HG02981 (cell line): ENCODE measurements around the gene SFSWAP.
"Not testable (repeated sequence)": the region's sequence is repeated elsewhere in the genome, so short reads cannot be mapped to it uniquely, and the experiment has no call there.

ENCODE experiments used
- ATAC-seq: cut with Tn5 transposase; IDR thresholded peaks from one replicate; pipeline ENCODE4 v1.9.1; 2021; ENCODE audit warnings: mild to moderate bottlenecking, moderate library complexity; ENCODE audit not compliant: unreplicated experiment

The SFSWAP gene

DNA sequence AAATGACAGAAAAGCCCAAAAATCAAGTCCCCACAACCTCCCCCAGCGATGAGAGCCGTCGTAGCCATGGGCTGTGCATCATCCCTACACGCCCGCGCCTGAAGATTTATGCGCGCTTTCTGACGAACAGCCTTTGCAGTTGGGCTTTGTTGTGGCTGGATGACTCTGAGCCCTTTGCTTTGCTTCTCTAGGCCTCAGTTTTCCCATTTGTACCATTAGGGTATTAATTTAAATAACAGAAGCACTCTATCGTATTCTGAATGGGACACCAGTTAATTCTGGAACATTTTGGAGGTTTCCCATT lies 24.2 kb downstream of the SFSWAP start:
- no peak for ATAC-seq

DNA sequence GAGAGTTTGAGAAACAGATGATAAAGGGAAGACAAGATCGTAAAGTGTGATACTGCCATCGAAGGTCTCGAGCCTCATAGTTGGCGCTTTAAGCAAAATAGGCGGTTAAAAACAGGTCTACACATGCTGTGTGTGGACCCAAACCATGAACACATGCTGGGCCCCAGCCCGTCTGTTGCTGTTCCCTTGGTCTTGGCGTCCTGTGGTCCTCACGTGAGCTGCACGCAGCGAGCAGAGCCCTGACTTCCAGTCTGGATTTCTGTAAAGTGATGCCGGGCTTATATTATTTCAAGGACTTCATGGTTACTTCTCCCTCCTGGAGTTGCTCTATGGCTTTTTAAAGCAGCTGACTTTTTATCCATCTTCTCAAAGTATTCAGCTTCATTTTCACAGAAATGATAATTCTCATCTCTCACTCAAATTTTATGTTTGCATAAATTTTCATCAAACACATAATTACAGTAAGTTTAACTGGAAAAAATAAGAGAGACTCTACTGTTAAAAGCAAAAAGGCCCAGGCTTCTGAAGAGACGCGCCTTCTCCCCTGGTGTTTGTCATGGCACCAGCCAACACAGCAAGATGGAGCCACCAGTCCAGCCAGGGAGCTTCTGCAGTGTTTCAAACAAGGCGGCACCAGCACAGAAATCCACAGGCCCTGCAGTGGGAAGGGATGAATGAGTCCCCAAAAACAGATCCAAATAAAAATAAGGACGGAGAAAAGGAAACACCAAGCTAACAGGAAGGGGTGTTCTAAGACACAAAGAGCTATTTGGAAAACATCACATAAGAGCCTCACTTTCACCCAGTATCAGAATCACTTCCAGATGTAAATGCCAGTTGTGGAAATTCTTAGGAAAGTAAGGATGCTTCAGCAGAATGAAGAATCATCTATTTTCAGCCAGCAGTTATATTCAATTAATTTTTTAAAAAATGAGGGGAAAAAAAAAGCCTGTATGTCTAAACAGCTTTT lies 24.9 kb downstream of the SFSWAP start:
- ATAC-seq: no peak

DNA sequence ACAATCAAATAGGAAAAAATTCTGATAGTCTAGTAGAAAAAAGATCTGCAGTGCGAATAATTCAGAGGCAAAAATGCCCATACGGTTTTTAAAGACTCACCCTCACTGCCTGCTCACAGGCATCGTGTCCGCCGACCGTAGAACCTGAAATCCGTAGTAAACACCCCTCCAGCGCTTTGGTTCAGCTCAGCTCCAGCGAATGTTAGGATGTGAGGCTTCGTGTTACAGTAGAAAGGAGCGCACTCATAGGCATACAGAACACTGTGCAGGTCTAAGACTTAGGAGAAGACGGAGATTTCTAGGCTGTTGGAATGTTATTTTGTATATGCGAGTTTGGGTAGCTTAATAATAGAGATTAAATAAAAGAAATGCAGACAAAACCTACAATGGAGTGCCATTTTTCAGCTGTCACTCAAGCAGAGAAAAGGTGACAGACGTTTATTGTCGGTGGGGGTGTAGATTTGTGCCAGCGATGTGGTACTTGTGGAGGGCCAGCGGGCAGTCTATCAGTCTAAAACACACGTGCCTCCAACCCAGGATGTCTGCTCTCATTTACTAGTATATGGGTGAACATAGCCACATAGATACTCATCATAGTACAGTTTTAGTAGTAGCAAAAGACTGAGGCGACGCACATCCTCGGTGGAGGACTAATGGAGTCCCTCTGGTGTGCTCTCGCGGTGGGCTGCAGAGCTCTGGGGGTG lies 25.7 kb downstream of the SFSWAP start:
- no peak for ATAC-seq

DNA sequence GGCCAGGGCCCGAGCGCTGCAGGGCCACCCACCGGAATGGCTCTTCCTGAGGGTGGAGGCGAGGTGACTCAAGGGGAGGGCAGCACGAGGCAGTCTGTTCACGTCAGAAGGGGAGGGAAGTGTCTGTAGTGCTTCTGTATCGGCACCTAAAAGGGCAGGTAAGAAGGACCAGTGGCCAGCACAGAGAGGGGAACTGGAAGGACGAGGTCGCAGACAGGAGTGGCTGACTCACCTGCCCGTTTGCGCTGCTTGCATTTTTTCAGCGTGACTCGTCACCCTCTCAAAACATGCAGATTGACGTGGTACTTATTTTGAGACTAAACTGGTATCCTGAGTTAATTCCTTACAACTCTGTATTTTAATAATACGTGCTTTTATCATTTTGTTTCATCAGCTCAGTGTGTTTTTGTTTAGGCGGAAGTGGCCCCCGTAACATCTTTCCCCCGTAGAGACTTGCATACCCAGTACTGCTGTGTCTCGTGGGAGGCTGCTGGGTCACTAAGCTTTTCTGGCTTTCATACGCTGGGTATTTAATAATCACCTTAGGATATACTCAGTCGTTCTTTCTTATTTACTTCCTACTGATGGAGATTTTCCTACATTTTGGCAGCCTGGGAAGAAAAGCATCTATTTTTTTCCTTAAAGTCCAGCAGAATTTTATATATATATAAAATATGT lies 26.4 kb downstream of the SFSWAP start:
- ATAC-seq: no peak

DNA sequence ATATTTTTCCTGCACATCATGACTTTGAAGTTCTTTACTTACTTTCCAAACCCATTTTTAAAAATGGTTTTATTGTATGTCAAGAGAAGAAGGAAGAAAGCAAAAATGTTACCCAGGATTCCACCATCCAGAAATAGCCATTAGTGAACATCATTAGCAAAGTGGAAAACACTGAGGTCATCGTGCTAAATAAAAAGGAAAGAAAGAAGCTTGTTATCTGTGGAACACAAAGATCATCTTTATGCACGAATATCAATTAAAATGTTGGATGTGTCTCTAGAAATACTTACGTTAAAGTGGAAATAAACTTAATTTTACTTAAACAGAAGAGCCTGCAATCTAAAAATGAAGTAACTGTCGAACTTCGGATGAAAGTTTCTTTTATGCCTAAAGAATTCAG lies 27.3 kb downstream of the SFSWAP start:
- no peak for ATAC-seq

DNA sequence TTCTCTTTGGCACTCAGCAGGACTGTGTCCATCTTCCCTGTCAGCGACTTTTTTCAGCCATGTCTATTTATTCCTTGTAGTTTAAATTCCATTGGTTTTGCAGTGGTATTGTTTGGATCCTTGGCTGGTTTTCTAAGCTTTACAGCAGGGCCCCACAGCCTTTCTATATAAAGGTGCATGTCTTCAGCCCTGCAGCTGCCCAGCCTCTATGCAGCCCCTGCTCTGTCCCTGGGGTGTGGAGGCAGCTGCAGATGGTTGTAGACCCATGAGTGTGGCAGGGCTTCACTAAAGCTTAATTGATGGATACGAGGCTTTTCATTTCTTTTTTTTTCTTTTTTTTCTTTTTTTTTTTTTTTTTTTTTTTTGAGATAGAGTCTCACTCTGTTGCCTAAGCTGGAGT lies 29.7 kb downstream of the SFSWAP start:
- no peak for ATAC-seq

DNA sequence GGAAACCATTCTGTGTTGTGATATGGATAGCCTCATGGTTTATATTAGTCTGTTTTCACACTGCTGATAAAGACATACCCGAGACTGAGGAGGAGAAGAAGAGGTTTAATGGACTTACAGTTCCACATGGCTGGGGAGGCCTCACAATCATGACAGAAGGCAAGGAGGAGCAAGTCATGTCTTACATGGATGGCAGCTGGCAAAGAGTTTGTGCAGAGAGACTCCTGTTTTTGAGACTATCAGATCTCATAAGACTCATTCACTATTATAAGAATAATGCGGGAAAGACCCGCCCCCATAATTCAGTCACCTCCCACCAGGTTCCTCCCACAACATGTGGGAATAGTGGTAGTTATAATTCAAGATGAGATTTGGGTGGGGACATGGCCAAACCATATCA lies 31.9 kb downstream of the SFSWAP start:
- ATAC-seq: not testable (repeated sequence)

DNA sequence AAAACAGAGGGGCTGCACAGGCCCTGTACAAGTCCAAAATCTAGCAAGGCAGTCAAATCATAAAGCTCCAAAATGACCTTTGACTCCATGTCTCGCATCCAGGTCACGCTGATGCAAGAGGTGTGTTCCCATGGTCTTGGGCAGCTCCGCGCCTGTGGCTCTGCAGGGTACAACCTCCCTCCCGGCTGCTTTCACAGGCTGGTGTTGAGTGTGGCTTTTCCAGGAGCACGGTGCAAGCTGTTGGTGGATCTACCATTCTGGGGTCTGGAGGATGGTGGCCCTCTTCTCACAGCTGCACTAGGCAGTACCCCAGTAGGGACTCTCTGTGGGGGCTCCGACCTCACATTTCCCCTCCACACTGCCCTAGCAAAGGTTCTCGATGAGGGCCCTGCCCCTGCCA lies 32.5 kb downstream of the SFSWAP start:
- not testable (repeated sequence) for ATAC-seq

DNA sequence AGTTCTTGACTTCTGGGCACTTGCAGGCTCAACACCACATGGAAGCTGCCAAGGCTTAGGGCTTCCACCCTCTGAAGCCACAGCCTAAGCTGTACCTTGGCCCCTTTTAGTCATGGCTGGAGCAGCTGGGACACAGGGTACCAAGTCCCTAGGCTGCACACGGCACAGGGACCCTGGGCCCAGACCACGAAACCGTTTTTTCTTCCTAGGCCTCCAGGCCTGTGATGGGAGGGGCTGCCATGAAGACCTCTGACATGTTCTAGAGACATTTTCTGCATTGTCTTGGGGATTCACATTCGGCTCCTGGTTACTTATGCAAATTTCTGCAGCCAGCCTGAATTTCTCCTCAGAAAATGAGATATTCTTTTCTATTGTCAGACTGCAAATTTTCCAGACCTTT lies 33.0 kb downstream of the SFSWAP start:
- not testable (repeated sequence) for ATAC-seq

DNA sequence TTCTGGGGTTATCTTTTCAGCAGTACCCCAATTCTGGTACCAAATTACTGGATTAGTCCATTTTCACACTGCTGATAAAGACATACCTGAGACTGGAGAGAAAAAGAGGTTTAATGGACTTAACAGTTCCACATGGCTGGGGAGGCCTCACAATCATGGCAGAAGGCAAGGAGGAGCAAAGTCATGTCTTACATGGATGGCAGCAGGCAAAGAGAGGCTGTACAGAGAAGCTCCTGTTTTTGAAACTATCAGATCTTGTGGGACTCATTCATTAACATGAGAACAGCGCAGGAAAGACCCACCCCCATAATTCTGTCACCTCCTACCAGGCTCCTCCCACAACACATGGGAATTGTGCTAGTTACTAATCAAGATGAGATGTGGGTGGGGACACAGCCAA lies 33.8 kb downstream of the SFSWAP start:
- not testable (repeated sequence) for ATAC-seq

DNA sequence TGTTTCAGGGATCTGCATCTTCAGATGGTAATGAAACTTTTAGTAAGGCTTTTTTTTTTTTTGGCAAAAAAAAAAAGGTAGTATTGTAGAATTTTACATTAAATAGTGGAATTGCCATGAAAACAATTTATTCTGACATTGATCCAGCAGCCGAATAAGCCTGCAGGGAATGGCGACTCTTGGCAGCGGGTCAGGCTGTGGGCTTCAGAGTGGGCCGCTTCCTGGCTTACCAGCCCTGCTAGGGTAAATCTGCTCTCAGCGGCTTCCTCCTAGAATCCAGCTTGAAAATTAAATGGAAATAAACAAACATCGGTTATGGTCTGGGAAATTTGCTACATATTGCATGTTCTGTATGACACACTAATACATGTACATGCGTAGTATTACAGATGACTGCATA lies 34.8 kb downstream of the SFSWAP start:
- ATAC-seq: no peak

DNA sequence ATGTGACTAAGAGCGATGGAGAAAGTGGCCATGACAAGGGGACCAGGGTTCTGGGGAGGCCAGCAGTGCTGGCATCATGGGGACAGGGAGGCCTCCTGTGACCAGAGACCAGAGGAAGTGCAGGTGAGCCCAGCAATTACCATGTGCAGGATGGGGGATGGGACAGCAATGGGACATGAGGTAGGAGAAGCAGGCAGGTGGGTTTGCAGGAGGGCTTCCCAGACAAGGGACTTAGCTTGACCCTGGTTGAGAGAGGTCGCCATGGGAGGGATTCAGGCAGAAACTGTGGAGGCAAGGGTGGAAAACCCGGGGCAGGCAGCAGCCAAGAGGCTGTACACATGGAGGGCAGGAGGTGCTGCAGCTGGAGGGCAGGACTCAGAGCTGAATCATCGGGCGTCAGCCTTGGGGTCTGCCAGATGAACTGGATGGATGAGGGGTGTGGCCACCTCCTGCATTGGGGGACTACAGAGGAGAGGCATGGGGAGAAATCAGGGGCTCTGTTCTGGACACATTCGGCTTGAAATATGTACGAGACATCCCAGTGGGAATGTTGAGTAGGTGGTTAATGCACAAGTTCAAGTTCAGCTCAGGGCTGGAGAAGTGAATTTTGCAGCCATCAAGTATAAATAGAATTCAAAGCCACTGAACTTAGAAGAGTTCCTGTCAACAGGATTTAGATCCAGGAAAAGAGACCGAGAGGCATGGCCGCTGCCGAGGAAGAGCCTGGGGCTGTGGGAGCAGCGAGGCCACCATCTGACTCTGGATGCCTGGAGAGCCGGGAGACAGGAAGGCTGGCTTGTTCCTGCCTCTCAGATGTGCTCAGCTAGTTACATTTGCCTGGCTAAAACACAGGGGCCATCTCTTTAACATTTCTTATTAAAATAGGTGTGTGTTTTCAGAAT lies 36.6 kb downstream of the SFSWAP start:
- no peak for ATAC-seq

DNA sequence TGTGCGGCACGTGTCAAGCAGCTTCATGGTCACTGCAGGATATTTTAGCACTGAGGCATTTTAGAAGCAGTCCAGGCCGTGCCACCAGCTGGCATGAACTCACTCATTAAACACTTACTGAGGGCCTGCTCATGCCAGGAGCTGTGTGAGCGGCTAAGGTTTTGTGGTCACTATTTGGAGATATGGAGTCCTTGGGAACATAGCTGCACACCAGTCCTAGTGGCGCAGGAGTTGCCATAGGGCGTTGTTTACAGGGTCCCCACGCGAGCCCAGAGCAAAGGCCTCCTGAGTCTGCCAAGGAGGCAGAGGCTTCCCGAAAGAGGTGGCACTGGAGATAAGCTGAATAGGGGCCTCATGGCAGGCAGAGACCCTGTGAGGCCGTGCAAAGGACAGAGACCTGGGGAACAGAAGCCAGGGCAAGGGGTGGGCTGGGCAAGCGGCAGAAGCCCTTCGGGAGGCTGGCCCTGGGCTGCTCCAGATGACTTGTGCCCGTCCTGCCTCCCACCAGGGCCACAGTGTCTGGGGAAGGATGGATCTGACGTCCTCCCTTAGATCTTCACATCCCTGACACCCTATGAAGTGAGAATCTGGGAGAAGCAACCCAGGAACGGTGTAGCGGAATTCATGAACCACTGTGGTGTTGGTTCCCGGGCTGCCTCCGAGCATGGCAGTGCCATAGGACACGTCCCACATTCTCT lies 38.9 kb downstream of the SFSWAP start:
- ATAC-seq: no peak

DNA sequence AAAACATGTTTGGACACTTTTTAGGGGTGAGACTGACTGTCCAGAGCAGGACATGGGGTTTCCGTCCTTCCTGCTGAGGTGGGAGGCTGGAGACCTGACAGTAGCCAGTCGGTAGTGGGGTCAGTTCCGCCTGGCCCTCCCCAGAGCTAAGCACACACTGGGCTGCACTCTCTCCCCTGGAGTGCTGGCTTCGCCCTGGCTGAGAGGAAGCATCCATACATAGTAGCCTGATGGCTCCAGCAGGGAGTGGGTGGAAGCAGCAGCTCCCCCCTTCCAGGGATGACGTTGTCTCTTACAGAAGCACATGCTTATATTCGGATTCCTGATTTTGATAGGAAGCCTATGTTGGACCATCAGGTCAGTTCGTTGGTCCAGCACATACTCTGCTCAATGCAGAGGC lies 40.4 kb downstream of the SFSWAP start:
- no peak for ATAC-seq

DNA sequence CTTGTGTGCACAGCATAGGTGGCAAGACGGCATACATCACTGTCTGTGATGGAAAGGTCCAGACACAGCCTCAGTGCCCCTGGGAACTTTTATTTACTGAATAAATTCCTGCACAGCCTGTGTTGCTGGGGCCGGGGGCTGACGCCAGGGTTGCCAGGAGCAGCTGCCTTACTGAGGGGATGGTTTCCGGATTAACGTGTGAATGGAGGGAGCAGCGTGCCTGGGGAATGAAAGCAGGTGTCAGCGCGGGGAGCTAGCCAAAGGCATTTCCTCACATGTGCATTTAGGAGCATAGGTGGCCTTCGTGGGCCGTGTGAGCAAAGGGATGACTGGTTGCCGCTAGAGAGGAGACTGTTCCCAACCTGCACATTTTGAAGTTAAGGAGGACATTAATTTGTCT lies 41.6 kb downstream of the SFSWAP start:
- ATAC-seq: no peak

DNA sequence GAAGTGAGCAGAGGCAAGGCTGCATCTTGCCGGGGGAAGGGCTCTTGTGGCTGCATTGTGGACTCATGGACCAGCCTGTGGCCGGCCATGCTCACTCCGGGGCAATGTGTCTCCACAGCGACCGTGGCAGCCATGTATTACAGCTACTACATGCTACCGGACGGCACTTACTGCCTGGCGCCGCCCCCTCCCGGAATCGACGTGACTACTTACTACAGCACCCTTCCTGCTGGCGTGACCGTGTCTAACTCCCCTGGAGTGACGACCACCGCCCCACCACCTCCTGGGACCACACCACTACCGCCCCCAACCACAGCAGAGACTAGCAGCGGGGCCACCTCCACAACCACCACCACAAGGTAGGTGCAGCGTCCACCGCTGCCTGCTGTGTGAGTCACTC lies 42.1 kb downstream of the SFSWAP start:
- ATAC-seq: no peak

DNA sequence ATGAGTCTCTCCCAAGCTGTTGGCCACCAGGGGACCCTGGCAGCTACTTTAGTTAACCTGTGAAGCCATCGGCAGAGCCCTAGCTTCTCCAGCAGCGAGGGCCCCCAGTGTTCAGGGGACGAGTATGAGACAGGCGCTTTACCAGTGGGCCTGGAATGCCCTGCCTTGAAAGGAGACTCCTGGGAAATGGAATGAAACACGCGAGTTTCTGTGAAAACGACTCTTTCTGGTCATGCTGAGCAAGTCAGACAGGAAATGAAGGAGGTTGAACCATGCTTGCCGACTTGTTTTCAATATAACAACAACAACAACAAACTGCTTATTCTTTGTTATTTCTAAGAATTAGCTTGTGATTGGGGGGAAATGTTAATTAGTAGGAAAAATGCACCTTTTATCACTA lies 42.9 kb downstream of the SFSWAP start:
- ATAC-seq: no peak

DNA sequence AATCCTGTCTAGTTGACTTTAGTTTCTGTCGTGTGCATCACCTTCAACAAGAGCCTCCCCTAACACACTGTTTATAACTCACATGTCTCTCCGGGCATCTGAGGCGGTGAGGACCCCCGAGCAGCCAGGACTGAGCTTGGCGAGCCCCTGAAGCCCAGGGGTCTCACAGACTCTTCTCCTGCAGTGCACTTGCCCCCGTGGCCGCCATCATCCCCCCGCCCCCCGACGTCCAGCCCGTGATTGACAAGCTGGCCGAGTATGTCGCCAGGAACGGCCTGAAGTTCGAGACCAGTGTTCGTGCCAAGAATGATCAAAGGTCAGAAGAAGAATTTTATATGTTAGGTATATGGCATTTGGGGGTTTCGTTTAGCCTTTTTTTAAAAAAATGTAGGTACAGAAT lies 43.3 kb downstream of the SFSWAP start:
- ATAC-seq: no peak

DNA sequence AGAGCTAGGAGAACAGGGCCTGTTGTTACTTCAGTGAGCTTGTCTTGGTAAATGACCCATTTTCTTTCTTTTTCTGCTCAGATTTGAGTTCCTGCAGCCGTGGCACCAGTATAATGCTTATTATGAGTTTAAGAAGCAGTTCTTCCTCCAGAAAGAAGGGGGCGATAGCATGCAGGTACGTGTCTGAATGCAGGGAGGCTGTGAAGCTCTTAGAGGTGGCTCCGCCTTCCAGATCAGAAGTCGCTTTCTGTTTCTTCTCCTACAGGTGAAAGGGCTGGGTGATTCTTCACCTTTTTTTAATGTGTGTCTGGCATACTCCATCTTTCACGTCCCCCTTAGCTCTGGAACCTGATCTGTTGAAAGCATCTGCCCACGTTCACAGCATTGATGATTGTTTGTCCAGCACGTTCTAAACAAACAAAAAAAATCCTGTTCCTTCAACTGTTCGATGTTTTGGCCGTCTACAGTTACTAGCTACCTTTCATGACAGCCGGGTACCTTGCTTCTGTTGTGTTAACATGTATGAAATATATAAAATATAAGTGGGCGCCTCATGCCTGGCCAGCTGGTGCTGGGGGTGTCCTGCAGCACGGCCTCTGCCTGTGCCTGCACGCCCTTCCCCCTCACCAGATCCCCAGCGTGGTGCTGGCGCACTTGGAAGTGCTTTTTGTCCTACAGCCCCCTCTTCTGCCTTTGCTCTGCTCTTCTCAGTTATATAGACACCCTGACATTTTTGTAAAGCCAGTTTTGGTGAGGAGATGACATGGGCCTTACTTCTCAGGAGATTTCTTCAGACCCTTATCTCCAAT lies 44.6 kb downstream of the SFSWAP start:
- ATAC-seq: no peak
